ENCODE measurements around the gene TBL3.
A peak's percentile ranks its signal among the peaks of the same experiment; 100 is the strongest.

Gene TBL3

DNA sequence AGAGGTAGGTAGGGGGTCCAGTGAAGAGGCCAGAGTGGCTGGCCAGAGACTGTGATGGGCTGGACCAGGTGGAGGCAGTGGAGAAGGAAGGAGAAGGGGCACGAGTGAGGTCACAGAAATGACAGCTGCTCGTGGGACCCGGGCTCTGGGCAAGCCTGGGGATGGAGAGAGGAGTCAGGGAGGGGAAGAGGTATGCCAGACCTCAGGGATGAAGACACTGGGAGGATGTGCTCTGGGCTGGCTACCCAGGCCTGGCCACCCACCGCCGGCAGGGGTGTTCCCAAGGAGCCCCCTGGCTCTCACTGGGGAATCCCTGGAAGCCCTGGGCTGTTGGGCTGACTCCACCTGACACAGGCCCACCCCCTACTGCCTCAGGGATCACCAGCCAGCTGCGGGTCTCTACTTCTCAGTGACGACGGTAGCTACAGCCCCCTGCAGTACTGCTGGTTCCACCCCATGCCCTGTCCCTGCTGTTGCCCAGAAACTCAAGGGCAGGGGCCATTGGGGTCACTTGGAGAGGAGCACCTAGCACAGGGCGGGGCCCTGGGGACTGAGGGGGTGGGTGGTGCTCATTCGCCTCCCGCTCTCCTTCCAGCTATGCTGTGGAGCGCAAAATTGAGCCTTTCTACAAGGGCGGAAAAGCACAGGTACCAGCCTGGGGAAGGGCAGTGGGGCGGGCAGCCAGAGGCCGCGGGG lies 1.8 kb downstream of the TBL3 start:
- no peak overlapping the region for H3K4me3 ChIP-seq (ENCODE audit: low read depth, low read length)
- peaks cover 43% of the 10 kb centered on the region for H3K36me3 ChIP-seq (ENCODE audit: control insufficient read depth, insufficient read depth, low read length)
- no peaks in the 10 kb centered on the region for H3K27me3 ChIP-seq (ENCODE audit: control insufficient read depth, insufficient read depth, low read length)
- H3K9ac ChIP-seq (ENCODE audit: low read depth, low read length): no peak overlapping the region
- no peaks in the 10 kb centered on the region for H3K9me3 ChIP-seq (ENCODE audit: control insufficient read depth, insufficient read depth, low read length)
- H3K4me1 ChIP-seq (ENCODE audit: control insufficient read depth, insufficient read depth, low read length): no peaks in the 10 kb centered on the region

DNA sequence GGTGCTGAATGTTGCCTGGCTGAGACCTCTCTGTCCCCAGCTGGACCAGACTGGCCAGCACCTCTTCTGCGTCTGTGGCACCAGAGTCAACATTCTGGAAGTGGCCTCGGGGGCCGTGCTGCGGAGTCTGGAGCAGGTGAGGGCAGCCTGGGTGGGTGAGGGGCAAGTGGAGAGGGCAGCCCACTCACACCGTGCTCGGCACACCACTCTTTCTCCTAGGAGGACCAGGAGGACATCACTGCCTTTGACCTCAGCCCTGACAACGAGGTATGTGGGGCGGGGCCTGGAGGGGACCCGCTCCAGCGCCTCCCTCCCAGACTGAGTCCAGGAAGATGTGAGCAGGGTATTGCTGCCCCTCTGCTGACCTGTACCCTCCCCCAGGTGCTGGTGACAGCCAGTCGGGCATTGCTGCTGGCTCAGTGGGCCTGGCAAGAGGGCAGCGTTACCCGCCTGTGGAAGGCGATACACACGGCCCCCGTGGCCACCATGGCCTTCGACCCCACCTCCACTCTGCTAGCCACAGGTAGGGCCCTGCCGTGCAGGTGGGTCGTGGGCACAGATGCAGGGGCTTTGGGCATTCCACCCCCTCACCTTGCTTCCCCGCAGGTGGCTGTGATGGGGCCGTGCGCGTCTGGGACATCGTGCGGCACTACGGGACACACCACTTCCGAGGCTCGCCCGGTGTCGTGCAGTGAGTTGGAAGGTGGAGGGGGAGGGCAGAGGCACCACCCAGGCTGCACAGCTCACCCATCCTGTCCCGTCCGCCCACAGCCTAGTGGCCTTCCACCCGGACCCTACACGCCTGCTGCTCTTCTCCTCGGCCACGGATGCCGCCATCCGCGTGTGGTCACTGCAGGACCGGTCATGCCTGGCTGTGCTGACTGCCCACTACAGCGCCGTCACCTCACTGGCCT lies 2.6 kb downstream of the TBL3 start:
- peaks cover 43% of the 10 kb centered on the region for H3K36me3 ChIP-seq (ENCODE audit: control insufficient read depth, insufficient read depth, low read length)
- H3K4me3 ChIP-seq (ENCODE audit: low read depth, low read length): no peak overlapping the region
- no peaks in the 10 kb centered on the region for H3K9me3 ChIP-seq (ENCODE audit: control insufficient read depth, insufficient read depth, low read length)
- H3K9ac ChIP-seq (ENCODE audit: low read depth, low read length): no peak overlapping the region
- no peaks in the 10 kb centered on the region for H3K27me3 ChIP-seq (ENCODE audit: control insufficient read depth, insufficient read depth, low read length)
- no peaks in the 10 kb centered on the region for H3K4me1 ChIP-seq (ENCODE audit: control insufficient read depth, insufficient read depth, low read length)

GRCh38 chr16:1975432-1976215 lies 3.8 kb downstream of the TBL3 start:
- no peak overlapping the region for H3K9ac ChIP-seq (ENCODE audit: low read depth, low read length)
- no peaks in the 10 kb centered on the region for H3K9me3 ChIP-seq (ENCODE audit: control insufficient read depth, insufficient read depth, low read length)
- H3K4me1 ChIP-seq (ENCODE audit: control insufficient read depth, insufficient read depth, low read length): no peaks in the 10 kb centered on the region
- no peak overlapping the region for H3K4me3 ChIP-seq (ENCODE audit: low read depth, low read length)
- peaks cover 43% of the 10 kb centered on the region for H3K36me3 ChIP-seq (ENCODE audit: control insufficient read depth, insufficient read depth, low read length)
- peaks cover 11% of the 10 kb centered on the region for H3K27me3 ChIP-seq (ENCODE audit: control insufficient read depth, insufficient read depth, low read length)

- Histone ChIP-seq H3K4me1 (ENCODE audit: control insufficient read depth, insufficient read depth, low read length) (no peaks in the 10 kb centered on the region), H3K9me3 (ENCODE audit: control insufficient read depth, insufficient read depth, low read length) (no peaks in the 10 kb centered on the region), H3K9ac (ENCODE audit: low read depth, low read length) (no peak overlapping the region), H3K36me3 (ENCODE audit: control insufficient read depth, insufficient read depth, low read length) (peaks cover 43% of the 10 kb centered on the region), H3K27me3 (ENCODE audit: control insufficient read depth, insufficient read depth, low read length) (peaks cover 17% of the 10 kb centered on the region), H3K4me3 (ENCODE audit: low read depth, low read length) (no peak overlapping the region)
Measured at GRCh38 chr16:1976216-1976520, 4.3 kb downstream of the TBL3 start.

GRCh38 chr16:1976951-1977874 lies 5.4 kb downstream of the TBL3 start:
- no peaks in the 10 kb centered on the region for H3K9me3 ChIP-seq (ENCODE audit: control insufficient read depth, insufficient read depth, low read length)
- H3K27me3 ChIP-seq (ENCODE audit: control insufficient read depth, insufficient read depth, low read length): peaks cover 27% of the 10 kb centered on the region
- no peak overlapping the region for H3K4me3 ChIP-seq (ENCODE audit: low read depth, low read length)
- no peaks in the 10 kb centered on the region for H3K4me1 ChIP-seq (ENCODE audit: control insufficient read depth, insufficient read depth, low read length)
- peaks cover 43% of the 10 kb centered on the region for H3K36me3 ChIP-seq (ENCODE audit: control insufficient read depth, insufficient read depth, low read length)
- H3K9ac ChIP-seq (ENCODE audit: low read depth, low read length): no peak overlapping the region

DNA sequence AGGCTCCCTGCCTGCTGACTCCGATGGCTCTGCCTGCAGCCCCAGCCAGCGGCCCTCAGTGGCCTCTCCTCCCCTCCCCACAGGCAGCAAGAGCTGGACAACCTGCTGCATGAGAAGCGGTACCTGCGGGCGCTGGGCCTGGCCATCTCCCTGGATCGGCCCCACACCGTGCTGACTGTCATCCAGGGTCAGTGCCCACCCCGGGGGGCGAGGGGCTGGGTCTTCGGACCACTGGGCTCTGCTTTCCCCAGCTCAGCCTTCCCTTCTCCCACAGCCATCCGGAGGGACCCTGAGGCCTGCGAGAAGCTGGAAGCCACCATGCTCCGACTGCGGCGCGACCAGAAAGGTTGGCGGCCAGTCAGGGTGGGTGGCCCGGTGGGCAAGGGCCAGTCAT lies 6.0 kb downstream of the TBL3 start:
- Histone ChIP-seq H3K4me1 (ENCODE audit: control insufficient read depth, insufficient read depth, low read length) (no peaks in the 10 kb centered on the region), H3K27me3 (ENCODE audit: control insufficient read depth, insufficient read depth, low read length) (peaks cover 34% of the 10 kb centered on the region), H3K4me3 (ENCODE audit: low read depth, low read length) (no peak overlapping the region), H3K9ac (ENCODE audit: low read depth, low read length) (no peak overlapping the region), H3K9me3 (ENCODE audit: control insufficient read depth, insufficient read depth, low read length) (no peaks in the 10 kb centered on the region), H3K36me3 (ENCODE audit: control insufficient read depth, insufficient read depth, low read length) (peaks cover 43% of the 10 kb centered on the region)

- peak overlapping the region; percentile 54 for H3K4me3 ChIP-seq (ENCODE audit: low read depth, low read length)
- H3K36me3 ChIP-seq (ENCODE audit: control insufficient read depth, insufficient read depth, low read length): peaks cover 43% of the 10 kb centered on the region
- H3K27me3 ChIP-seq (ENCODE audit: control insufficient read depth, insufficient read depth, low read length): peaks cover 38% of the 10 kb centered on the region
- no peaks in the 10 kb centered on the region for H3K9me3 ChIP-seq (ENCODE audit: control insufficient read depth, insufficient read depth, low read length)
- peaks cover 4% of the 10 kb centered on the region for H3K4me1 ChIP-seq (ENCODE audit: control insufficient read depth, insufficient read depth, low read length)
- no peak overlapping the region for H3K9ac ChIP-seq (ENCODE audit: low read depth, low read length)
Measured at GRCh38 chr16:1978476-1979120, 6.7 kb downstream of the TBL3 start.

- Histone ChIP-seq H3K9me3 (ENCODE audit: control insufficient read depth, insufficient read depth, low read length) (no peaks in the 10 kb centered on the region), H3K36me3 (ENCODE audit: control insufficient read depth, insufficient read depth, low read length) (peaks cover 37% of the 10 kb centered on the region), H3K4me3 (ENCODE audit: low read depth, low read length) (peak overlapping the region; percentile 54), H3K4me1 (ENCODE audit: control insufficient read depth, insufficient read depth, low read length) (peaks cover 4% of the 10 kb centered on the region), H3K9ac (ENCODE audit: low read depth, low read length) (peak overlapping the region; percentile 54), H3K27me3 (ENCODE audit: control insufficient read depth, insufficient read depth, low read length) (peaks cover 38% of the 10 kb centered on the region)
Measured at GRCh38 chr16:1979271-1980029, 7.6 kb downstream of the TBL3 start.

GRCh38 chr16:1980030-1980769 lies 8.3 kb downstream of the TBL3 start:
- peak overlapping the region; percentile 54 for H3K9ac ChIP-seq (ENCODE audit: low read depth, low read length)
- H3K9me3 ChIP-seq (ENCODE audit: control insufficient read depth, insufficient read depth, low read length): no peaks in the 10 kb centered on the region
- peaks cover 6% of the 10 kb centered on the region for H3K4me1 ChIP-seq (ENCODE audit: control insufficient read depth, insufficient read depth, low read length)
- peaks cover 30% of the 10 kb centered on the region for H3K36me3 ChIP-seq (ENCODE audit: control insufficient read depth, insufficient read depth, low read length)
- H3K27me3 ChIP-seq (ENCODE audit: control insufficient read depth, insufficient read depth, low read length): peaks cover 38% of the 10 kb centered on the region
- peak overlapping the region; percentile 54 for H3K4me3 ChIP-seq (ENCODE audit: low read depth, low read length)

- Histone ChIP-seq H3K9me3 (ENCODE audit: control insufficient read depth, insufficient read depth, low read length) (no peaks in the 10 kb centered on the region), H3K27me3 (ENCODE audit: control insufficient read depth, insufficient read depth, low read length) (peaks cover 38% of the 10 kb centered on the region), H3K36me3 (ENCODE audit: control insufficient read depth, insufficient read depth, low read length) (peaks cover 31% of the 10 kb centered on the region), H3K9ac (ENCODE audit: low read depth, low read length) (no peak overlapping the region), H3K4me1 (ENCODE audit: control insufficient read depth, insufficient read depth, low read length) (peaks cover 6% of the 10 kb centered on the region), H3K4me3 (ENCODE audit: low read depth, low read length) (peak overlapping the region; percentile 54)
Measured at GRCh38 chr16:1980770-1981087, 8.9 kb downstream of the TBL3 start.

Measured in iPS-15b (cell line).